HG03521 (cell line): Measurements from ENCODE around the gene ILK.

Source experiments
- ATAC-seq: cut with Tn5 transposase; IDR thresholded peaks from one replicate; pipeline ENCODE4 v1.9.1; 2021; ENCODE audit warnings: mild to moderate bottlenecking, moderate library complexity; ENCODE audit not compliant: unreplicated experiment

The ILK gene

GRCh38 chr11:6604790-6605189 is 1.2 kb downstream of the ILK start:
- ATAC-seq: no peak

- peak; percentile 32 for ATAC-seq
Observed at GRCh38 chr11:6606471-6607189, 3.1 kb downstream of the ILK start.

- ATAC-seq: no peak
Observed at GRCh38 chr11:6607190-6607795, 3.7 kb downstream of the ILK start.

GRCh38 chr11:6608011-6608410 is 4.4 kb downstream of the ILK start:
- ATAC-seq: no peak

GRCh38 chr11:6608726-6609501 is 5.3 kb downstream of the ILK start:
- no peak for ATAC-seq

GRCh38 chr11:6609502-6610015 is 6.0 kb downstream of the ILK start:
- ATAC-seq: no peak

GRCh38 chr11:6610591-6610990 is 7.0 kb downstream of the ILK start:
- no peak for ATAC-seq

GRCh38 chr11:6611092-6611962 is 7.8 kb downstream of the ILK start:
- no peak for ATAC-seq

- peak; percentile 14 for ATAC-seq
Observed at GRCh38 chr11:6611963-6612212, 8.3 kb downstream of the ILK start.

GRCh38 chr11:6612213-6613041 is 8.9 kb downstream of the ILK start, which contains the start of gene TAF10:
Gene TAF10, minus strand, starts transcription at chr11:6612216. Its CDS starts 27 bp downstream, at chr11:6612189.
- ATAC-seq: peak; percentile 89

- ATAC-seq: no peak
Observed at GRCh38 chr11:6613496-6613895, 9.9 kb downstream of the ILK start.

GRCh38 chr11:6614446-6614845 is 10.9 kb downstream of the ILK start:
- ATAC-seq: no peak

- no peak for ATAC-seq
Observed at GRCh38 chr11:6615046-6615445, 11.5 kb downstream of the ILK start.

- ATAC-seq: no peak
Observed at GRCh38 chr11:6615882-6616585, 12.5 kb downstream of the ILK start.

GRCh38 chr11:6616596-6617250 is 13.1 kb downstream of the ILK start:
- ATAC-seq: no peak

- ATAC-seq: no peak
Observed at GRCh38 chr11:6617315-6617781, 13.8 kb downstream of the ILK start.

GRCh38 chr11:6618117-6619003 is 14.8 kb downstream of the ILK start:
- ATAC-seq: peak; percentile 22
